Cardiac fibroblast (primary cell): ENCODE measurements around the gene SETDB2.

Experiments
- DNase-seq, 2 donors: peaks; one replicate each; pipeline versions ENCODE4 v3.0.0 to v3.0.0-alpha.2; 2010; ENCODE audit warnings: low read depth in 2 of 2
- H3K4me3 ChIP-seq, 2 donors: replicated peaks in 1 of 2; 1 replicate in 1 of 2; 2 replicates in 1 of 2; pipeline ENCODE4 v1.5.1; 2011; ENCODE audit warnings: low read depth in 2 of 2, low read length in 2 of 2, mild to moderate bottlenecking in 2 of 2, moderate library complexity in 1 of 2
- TF ChIP-seq, protein P1 (sequence below): IDR thresholded peaks from one replicate; pipeline ENCODE4 v1.5.1; 2011; ENCODE audit warnings: low read depth, mild to moderate bottlenecking, low read length, inconsistent platforms

SETDB2 gene

DNA sequence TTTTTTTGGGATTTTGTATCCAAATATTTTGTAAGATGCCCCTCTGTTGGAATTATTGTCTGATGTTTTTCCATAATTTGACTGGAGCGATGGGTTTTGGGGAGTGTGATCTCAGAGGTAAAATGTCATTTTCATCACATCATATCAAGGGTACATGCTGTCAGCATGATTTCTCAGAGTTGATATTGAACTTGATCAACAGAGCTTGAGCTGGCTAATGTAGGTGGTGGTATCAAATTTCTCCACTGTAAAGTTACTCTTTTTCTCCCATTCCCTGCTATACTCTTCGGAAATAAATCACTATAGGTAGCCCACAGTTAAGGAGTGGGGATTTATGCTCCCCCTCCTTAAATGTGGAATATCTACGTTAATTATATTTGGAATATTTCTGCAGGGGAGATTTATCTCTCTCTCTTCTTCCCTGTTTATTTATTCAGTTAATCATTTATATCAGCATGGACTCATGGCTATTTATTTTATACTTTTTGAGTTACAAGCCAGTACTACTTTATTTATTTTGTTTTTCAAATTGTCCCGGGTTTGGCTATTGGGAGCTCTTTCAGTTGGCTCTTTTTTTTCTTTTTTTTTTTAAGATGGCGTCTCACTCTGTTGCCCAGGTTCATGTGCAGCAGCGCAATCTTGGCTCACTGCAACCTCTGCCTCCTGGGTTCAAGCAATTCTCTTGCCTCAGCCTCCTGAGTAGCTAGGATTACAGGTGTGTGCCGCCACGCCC lies 8.8 kb downstream of the SETDB2 start:
- DNase-seq: no peak

DNA sequence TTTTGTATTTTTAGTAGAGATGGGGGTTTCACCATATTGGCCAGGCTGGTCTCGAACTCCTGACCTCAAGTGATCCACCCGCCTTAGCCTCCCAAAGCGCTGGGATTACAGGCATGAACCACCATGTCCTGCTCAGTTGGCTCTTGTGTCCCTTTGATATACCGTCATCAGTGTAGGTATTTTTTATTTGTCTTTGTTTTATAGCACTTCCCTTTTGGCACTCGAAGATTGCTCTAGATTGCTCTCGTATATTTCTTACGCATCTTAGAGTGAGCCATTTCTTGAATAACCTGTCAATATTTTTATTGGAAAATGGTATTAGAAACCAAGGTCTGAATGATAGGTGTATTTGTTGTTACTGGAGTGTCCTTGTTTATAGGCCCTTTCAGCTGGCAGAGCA lies 9.4 kb downstream of the SETDB2 start:
- H3K4me3 ChIP-seq: no peak overlapping the region
- TF ChIP-seq, protein P1, sequence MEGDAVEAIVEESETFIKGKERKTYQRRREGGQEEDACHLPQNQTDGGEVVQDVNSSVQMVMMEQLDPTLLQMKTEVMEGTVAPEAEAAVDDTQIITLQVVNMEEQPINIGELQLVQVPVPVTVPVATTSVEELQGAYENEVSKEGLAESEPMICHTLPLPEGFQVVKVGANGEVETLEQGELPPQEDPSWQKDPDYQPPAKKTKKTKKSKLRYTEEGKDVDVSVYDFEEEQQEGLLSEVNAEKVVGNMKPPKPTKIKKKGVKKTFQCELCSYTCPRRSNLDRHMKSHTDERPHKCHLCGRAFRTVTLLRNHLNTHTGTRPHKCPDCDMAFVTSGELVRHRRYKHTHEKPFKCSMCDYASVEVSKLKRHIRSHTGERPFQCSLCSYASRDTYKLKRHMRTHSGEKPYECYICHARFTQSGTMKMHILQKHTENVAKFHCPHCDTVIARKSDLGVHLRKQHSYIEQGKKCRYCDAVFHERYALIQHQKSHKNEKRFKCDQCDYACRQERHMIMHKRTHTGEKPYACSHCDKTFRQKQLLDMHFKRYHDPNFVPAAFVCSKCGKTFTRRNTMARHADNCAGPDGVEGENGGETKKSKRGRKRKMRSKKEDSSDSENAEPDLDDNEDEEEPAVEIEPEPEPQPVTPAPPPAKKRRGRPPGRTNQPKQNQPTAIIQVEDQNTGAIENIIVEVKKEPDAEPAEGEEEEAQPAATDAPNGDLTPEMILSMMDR: no peak
- no peak for DNase-seq

More for the DNA sequence above, 8.8 kb downstream of the SETDB2 start:
- TF ChIP-seq, protein P1: no peak
- no peak overlapping the region for H3K4me3 ChIP-seq

DNA sequence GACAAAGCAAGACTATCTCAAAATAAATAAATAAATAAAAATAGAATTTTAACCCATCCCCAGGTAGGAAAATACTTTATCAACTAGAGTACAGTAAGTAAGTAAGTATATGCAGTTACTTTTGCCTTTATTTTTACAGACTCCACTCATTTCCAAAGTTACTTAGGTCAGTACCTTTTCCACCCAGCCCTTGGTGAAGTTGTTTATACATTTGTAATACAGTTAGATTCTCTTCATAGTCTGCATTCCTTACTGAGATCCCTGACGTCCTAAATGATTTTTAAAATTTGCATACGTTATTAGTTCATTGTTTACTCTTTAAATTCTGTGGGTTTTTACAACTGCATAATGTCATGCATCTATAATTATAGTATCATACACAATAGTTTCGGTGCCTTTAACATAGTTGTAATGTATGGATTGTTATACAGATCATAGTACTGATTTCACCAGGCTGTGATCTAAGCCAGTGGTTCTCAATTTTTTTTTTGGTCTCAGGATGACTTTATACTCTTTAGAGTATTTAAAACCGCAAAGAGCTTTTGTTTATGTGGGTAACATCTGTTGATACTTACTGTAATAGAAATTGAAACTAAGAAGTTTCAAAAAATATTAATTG lies 10.4 kb downstream of the SETDB2 start:
- H3K4me3 ChIP-seq: no peak overlapping the region
- peak; percentile 12 to 43 for DNase-seq
- TF ChIP-seq, protein P1: no peak

DNA sequence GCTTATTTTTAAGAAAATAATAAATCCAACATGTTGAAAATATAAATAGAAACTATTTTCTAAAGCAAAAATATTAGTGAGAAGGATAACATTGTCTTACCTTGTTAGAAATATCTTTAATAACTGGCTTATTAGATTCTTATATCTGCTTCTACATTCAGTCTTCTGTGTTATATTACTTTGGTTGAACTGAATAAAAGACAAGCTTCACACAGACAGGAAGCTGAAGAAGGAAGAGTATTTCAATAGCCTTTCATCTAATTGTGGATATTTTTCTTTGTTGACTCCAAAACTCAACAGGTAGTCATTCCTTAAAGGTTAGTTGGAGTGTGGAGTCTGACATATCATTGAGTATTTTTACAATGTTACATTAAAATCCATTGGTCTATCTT lies 10.9 kb downstream of the SETDB2 start:
- TF ChIP-seq, protein P1: no peak
- H3K4me3 ChIP-seq: no peak overlapping the region
- no peak for DNase-seq

DNA sequence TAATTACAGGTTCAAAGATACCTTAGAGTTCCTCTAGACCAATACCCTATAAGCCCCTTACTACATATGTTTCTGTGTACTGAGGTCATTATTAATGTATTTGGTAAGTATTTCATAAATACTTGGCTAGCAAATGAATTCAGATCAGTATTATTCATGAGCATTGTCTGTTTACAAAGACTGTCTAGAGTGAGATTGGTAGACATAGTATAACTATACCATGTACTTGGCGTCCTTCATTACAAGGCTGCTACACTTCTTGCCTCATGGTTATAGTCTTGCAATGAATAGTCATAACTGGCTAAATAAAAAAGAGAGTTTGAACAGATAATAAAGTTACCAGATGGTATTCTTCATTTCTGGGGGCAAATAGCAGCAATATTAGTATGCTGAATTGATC lies 12.1 kb downstream of the SETDB2 start:
- TF ChIP-seq, protein P1: no peak
- DNase-seq: peak in 1 of 2 donors; percentile 59

DNA sequence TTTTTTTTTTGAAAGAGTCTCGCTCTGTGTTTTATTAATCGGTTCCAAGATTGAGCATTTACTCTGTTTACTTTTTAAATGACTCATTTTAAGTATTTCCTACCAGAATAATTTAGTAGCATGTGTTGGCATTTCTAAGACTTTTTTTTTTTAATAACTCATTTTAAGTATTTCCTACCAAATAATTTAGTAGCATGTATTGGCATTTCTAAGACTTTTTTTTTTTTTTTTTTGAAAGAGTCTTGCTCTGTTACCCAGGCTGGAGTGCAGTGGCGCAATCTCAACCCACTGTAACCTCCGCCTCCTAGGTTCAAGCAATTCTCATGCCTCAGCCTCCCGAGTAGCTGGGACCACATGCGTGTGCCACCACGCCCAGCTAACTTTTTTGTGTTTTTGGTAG lies 13.1 kb downstream of the SETDB2 start:
- no peak overlapping the region for H3K4me3 ChIP-seq
- DNase-seq: peak in 1 of 2 donors; percentile 39
- TF ChIP-seq, protein P1: no peak

More for the DNA sequence above, 12.1 kb downstream of the SETDB2 start:
- H3K4me3 ChIP-seq: no peak overlapping the region
